Panc1 (cell line): Measurements from ENCODE around the gene TBXT. TPM values are rescaled to one million over a fixed set of nuclear protein-coding genes. Genes with fewer than 3 reads are reported as not detected.

Experiments
- ATAC-seq: fragments of 200-7000 bp; cut with Tn5 transposase; 2 replicates; pipeline ENCODE4 v1.9.1; 2020; ENCODE audit warnings: mild to moderate bottlenecking, moderate library complexity
- BruUV-seq: library from RNA; stranded (reverse); fragments of 400-500 nt; replicated peaks from 2 replicates; lab custom pipeline; 2021; lab: Mats Ljungman, UMichigan
- CTCF ChIA-PET: fragments of 300-600 bp; sonication (Branson Sonifier 250); formaldehyde crosslinking; loops from one replicate; lab custom pipeline; 2022; ENCODE audit warnings: antibody characterized with exemption; lab: Charles Lee
- POLR2A ChIA-PET: fragments of 300-600 bp; sonication (Branson Sonifier 250); formaldehyde crosslinking; loops from one replicate; lab custom pipeline; 2022; ENCODE audit warnings: antibody characterized with exemption; lab: Charles Lee
- DNase-seq: peaks from one replicate; pipeline ENCODE4 v3.0.0-alpha.2; 2010; ENCODE audit warnings: low read depth, low spot score
- H3K27ac ChIP-seq: 2 replicates; pipeline ENCODE4 v1.5.1; 2011; ENCODE audit warnings: mild to moderate bottlenecking, low read length, inconsistent platforms
- H3K27me3 ChIP-seq: fragments of 200-500 bp; sonication (Bioruptor generic); 2 replicates; pipeline ENCODE4 v1.6.0; 2014; ENCODE audit warnings: low read length, inconsistent platforms; ENCODE audit not compliant: control insufficient read depth, insufficient read depth
- H3K36me3 ChIP-seq: fragments of 200-500 bp; sonication (Bioruptor generic); 2 replicates; pipeline ENCODE4 v1.5.1; 2014; ENCODE audit warnings: inconsistent platforms, mild to moderate bottlenecking, low read length, moderate library complexity; ENCODE audit not compliant: control insufficient read depth, insufficient read depth
- H3K4me1 ChIP-seq: 2 replicates; pipeline ENCODE4 v1.5.1; 2011; ENCODE audit warnings: inconsistent platforms, mild to moderate bottlenecking, low read length, moderate library complexity; ENCODE audit not compliant: control insufficient read depth, insufficient read depth
- H3K4me3 ChIP-seq, 2 experiments: 2 replicates each; pipeline ENCODE4 v1.5.1; 2011 to 2012; ENCODE audit warnings: low read depth in 2 of 2, low read length in 2 of 2, mild to moderate bottlenecking in 2 of 2, inconsistent platforms in 1 of 2, moderate library complexity in 1 of 2
- H3K9me3 ChIP-seq: fragments of 200-500 bp; sonication (Bioruptor generic); 2 replicates; pipeline ENCODE4 v1.5.1; 2014; ENCODE audit warnings: low read depth, mild to moderate bottlenecking, inconsistent platforms, low read length, moderate library complexity; ENCODE audit not compliant: control insufficient read depth, insufficient read depth
- POLR2AphosphoS5 ChIP-seq: IDR thresholded peaks from 2 replicates; pipeline ENCODE4 v1.6.1; 2012; ENCODE audit warnings: mild to moderate bottlenecking, low read depth, low read length, moderate library complexity
- SIN3A ChIP-seq: IDR thresholded peaks from 2 replicates; pipeline ENCODE4 v1.6.1; 2012; ENCODE audit warnings: low read depth, mild to moderate bottlenecking, low read length, moderate library complexity, borderline replicate concordance; ENCODE audit not compliant: insufficient read depth
- TCF7L2 ChIP-seq: IDR thresholded peaks from 2 replicates; pipeline ENCODE4 v1.6.1; 2011; ENCODE audit warnings: mild to moderate bottlenecking, low read depth, low read length, inconsistent platforms
- in situ Hi-C: cut with HindIII; loops from 2 replicates; pipeline ENCODE4 v1.10.0; 2016; ENCODE audit warnings: low sequenced_read_pairs, low pct_unique_long_range_greater_than_20kb
- intact Hi-C: fragments of 100-400 bp; cut with micrococcal nuclease; formaldehyde crosslinking; loops from one replicate; pipeline ENCODE4 v1.10.0; 2022; ENCODE audit not compliant: unreplicated experiment
- total RNA-seq: library from RNA; stranded (reverse); gene quantifications from one replicate; pipeline ENCODE4 v1.2.1, GENCODE V29; 2021; ENCODE audit not compliant: unreplicated experiment
- TF ChIP-seq, protein P1 (sequence below), 2 experiments: IDR thresholded peaks; 2 replicates each; pipeline ENCODE4 v1.6.1; 2011 to 2012; ENCODE audit warnings: low read depth in 2 of 2, control low read depth in 1 of 2, low read length in 1 of 2, mild to moderate bottlenecking in 1 of 2, moderate library complexity in 1 of 2; ENCODE audit not compliant: insufficient read depth in 1 of 2
- TF ChIP-seq, protein P2 (sequence below): fragments of 450-650 bp; IDR thresholded peaks from 2 replicates; pipeline ENCODE4 v1.5.1; 2017; ENCODE audit warnings: mild to moderate bottlenecking

The TBXT gene
- total RNA-seq, 1 experiment from 2014 or later = not detected

DNA sequence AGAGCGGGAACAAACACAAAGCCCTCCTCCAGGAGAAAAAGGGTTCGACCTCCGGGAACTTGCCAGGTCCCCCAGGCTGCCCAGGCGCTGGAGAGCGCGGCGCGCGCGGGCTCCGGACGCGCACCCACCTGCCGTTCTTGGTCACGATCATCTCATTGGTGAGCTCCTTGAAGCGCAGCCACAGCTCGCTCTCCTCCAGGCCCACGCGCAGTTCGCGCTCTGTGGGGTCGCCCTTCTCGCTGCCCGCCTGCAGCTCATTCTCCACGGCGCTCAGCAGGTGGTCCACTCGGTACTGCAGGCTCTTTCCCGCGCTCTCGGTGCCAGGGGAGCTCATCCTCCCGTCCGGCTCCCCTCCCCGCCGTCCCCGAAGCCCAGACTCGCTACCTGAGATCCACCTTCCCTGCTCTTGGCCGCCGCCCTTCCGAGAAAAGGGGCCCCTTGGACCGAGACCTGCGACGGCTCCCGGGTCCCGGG lies 356 bp downstream of the TBXT start:
- POLR2A ChIA-PET = no interaction called here

DNA sequence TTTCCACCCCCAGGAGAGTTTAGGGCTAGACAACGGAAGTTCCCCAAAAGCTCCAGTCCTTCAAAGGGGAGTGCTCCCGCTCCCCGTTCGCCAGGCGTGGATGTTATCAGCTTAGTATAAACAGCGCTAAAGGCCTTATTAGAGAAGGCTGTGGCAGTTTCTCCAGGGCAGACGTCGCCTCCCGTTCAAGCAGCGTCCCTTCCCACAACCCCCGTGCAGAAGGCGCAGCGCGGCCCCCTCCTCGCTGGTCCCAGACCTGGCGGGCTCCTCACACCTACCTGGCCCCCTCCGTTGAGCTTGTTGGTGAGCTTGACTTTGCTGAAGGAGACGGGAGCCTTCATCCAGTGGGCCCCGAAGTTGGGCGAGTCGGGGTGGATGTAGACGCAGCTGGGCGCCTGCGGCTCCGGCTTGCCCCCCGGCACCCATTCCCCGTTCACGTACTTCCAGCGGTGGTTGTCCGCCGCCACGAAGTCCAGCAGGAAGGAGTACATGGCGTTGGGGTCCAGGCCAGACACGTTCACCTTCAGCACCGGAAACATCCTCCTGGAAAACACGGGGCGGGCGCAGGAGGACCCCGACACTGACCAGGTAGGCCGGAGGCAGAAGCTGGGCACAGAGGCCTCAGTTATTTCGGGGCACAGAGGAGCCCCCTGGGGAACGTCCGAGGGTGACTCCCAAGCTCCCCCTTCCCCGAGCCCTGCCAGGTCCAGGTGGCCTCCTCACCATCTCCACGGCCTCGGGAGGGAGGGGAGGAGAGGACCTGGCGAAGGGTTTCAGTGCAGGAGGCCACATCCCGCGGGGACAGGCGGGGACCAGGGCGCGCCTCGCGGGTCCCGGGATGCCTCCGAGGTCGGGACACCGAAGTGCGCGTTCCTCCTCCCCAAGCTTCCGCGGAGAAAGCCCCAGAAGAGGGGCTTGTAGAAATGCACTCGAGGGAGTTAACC lies 1.1 kb downstream of the TBXT start:
- ChIA-PET POLR2A (no interaction called here), CTCF (no interaction called here)
- H3K4me1 ChIP-seq = no peaks in the 10 kb centered on the region
- intact Hi-C loops = no loop called here
- TF ChIP-seq, protein P1, sequence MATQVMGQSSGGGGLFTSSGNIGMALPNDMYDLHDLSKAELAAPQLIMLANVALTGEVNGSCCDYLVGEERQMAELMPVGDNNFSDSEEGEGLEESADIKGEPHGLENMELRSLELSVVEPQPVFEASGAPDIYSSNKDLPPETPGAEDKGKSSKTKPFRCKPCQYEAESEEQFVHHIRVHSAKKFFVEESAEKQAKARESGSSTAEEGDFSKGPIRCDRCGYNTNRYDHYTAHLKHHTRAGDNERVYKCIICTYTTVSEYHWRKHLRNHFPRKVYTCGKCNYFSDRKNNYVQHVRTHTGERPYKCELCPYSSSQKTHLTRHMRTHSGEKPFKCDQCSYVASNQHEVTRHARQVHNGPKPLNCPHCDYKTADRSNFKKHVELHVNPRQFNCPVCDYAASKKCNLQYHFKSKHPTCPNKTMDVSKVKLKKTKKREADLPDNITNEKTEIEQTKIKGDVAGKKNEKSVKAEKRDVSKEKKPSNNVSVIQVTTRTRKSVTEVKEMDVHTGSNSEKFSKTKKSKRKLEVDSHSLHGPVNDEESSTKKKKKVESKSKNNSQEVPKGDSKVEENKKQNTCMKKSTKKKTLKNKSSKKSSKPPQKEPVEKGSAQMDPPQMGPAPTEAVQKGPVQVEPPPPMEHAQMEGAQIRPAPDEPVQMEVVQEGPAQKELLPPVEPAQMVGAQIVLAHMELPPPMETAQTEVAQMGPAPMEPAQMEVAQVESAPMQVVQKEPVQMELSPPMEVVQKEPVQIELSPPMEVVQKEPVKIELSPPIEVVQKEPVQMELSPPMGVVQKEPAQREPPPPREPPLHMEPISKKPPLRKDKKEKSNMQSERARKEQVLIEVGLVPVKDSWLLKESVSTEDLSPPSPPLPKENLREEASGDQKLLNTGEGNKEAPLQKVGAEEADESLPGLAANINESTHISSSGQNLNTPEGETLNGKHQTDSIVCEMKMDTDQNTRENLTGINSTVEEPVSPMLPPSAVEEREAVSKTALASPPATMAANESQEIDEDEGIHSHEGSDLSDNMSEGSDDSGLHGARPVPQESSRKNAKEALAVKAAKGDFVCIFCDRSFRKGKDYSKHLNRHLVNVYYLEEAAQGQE (IDR thresholded peaks at IDR 0.05; ENCODE audit: insufficient read depth in 1 of 2, low read depth in 2 of 2, low read length in 1 of 2) = no peak
- TF ChIP-seq TCF7L2 (no peak), SIN3A (no peak), POLR2AphosphoS5 (no peak)
- TF ChIP-seq, protein P2, sequence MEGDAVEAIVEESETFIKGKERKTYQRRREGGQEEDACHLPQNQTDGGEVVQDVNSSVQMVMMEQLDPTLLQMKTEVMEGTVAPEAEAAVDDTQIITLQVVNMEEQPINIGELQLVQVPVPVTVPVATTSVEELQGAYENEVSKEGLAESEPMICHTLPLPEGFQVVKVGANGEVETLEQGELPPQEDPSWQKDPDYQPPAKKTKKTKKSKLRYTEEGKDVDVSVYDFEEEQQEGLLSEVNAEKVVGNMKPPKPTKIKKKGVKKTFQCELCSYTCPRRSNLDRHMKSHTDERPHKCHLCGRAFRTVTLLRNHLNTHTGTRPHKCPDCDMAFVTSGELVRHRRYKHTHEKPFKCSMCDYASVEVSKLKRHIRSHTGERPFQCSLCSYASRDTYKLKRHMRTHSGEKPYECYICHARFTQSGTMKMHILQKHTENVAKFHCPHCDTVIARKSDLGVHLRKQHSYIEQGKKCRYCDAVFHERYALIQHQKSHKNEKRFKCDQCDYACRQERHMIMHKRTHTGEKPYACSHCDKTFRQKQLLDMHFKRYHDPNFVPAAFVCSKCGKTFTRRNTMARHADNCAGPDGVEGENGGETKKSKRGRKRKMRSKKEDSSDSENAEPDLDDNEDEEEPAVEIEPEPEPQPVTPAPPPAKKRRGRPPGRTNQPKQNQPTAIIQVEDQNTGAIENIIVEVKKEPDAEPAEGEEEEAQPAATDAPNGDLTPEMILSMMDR = no peak
- H3K27ac ChIP-seq = no peak overlapping the region
- ATAC-seq (no peak), DNase-seq (no peak)
- no peaks in the 10 kb centered on the region for H3K9me3 ChIP-seq
- no peak overlapping the region for H3K4me3 ChIP-seq
- no TSS peak for BruUV-seq
- no peaks in the 10 kb centered on the region for H3K36me3 ChIP-seq
- in situ Hi-C loops = no loop called here
- peaks cover 31% of the 10 kb centered on the region for H3K27me3 ChIP-seq

More for the DNA sequence above, 356 bp downstream of the TBXT start:
- H3K27ac ChIP-seq = no peak overlapping the region
- no peaks in the 10 kb centered on the region for H3K4me1 ChIP-seq
- no peak overlapping the region for H3K4me3 ChIP-seq
- in situ Hi-C loops = no loop called here
- TF ChIP-seq TCF7L2 (no peak), SIN3A (no peak)
- TF ChIP-seq, protein P1 (IDR thresholded peaks at IDR 0.05; ENCODE audit: insufficient read depth in 1 of 2, low read depth in 2 of 2, low read length in 1 of 2) = no peak
- TF ChIP-seq, protein P2 = no peak
- H3K9me3 ChIP-seq = no peaks in the 10 kb centered on the region
- H3K27me3 ChIP-seq = peaks cover 31% of the 10 kb centered on the region
- intact Hi-C loops = no loop called here
- no peaks in the 10 kb centered on the region for H3K36me3 ChIP-seq
- no peak for DNase-seq
- ATAC-seq = no peak
- no TSS peak for BruUV-seq
- CTCF ChIA-PET = no interaction called here
